DMS153 treated with DMSO at 0.1 percent for 48 hours (cell line): ENCODE data around the gene PPOX.

Source experiments
- DNase-seq: peaks from one replicate; lab custom pipeline; 2025; ENCODE audit not compliant: unreplicated experiment; lab: John Stamatoyannopoulos, UW

PPOX gene

DNA sequence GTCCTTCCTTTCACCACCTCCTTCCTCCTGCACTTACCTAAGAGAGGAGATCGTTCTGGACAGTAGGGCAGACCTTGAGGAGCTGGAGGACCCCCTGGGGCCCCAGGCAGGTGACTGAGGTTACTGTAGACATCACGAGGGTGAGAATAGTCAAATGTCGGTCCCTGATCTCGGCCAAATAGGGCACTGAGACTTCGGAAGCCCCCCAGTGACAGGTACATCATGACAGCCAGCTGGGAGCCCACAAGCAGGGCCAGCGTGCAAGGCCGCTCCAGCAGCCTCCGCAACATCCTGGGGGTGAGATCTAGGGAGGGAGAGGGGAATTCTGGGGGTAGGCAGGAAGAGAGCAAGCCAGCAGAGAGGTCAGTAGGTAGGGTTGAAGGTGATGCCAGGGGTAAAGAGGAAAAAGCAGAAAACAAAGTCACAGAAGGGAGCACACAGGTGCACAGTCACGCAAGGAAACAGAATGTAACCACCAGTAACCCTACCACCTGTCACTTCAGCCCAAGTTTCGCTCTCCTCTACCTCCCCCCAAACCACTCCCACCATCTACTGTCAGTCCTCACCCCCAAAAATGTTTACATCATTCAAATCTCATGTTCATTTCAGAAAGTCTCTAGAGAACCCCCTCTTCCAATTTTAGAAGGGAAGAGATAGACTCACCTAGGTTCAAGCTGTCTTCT, 9.7 kb downstream of the PPOX start:
- DNase-seq: no peak

DNA sequence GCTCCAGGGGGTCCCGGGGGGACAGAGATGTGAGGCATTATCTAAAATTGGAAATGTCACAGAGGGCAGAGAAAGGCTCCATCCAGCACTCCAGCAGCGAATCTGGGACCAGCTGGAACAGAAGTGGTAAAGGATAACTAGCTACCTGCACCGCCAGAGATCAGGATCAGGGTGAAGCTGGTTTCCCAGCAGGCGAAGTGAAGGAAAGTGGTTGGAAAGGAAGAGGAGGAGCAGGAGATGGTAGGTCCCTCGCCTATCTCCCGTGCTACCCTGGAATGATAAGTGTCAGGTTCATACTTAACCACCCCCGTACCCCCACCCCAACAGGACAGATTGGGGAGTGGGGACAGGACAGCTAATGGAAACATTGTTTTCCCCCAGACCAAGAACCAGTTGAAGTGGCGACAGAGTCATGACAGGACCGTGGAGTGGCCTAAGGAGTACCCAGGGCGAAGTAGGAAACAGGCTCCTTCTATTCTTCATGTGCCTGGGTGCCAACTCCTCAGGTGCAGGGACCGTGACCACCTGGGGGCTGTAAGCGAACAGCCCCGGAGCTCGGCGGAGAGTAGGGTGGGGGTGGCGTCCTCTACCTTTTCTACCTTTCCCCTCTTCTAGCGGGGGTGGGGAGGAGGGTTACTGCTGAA, 10.4 kb downstream of the PPOX start:
- DNase-seq: no peak

DNA sequence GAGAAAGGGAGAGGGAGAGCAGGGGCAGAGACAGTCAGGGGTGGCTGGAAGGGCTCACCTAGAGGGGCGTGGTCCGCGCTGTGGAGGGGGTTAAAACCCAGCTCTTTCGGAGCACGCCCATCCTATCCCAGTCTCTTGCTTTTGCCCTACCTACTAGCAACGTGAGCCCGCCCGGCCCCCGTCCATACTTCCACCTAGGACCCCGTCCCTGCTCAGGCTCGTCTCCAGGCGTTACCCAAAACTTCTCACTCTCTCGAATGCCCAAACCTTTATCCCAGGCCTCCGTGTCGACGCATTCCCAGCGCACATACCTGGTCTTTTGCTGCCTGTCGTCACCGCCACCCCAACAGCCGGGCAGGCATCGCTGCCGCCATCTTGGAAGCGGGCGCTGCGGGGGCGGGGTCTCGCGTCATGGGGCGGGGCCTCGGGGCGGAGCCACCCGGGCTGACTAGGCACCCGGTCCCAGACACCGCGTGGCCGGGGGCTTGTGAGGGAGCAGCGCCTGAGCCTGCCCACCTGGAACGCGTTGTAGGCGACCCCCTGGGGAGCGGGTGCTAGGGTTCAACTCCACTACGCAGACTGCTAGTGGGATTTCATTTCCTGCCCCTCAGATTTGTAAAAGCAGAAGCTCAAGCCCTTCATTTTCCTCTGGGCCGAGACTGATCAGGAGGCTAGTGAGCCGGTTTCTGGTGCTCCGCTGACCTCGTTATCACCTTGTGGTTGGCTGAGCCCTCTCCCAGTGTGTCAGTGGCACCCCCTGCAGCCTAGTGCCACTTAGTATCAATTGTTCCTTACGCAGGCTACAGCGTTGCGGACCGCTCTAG, 11.1 kb downstream of the PPOX start, which contains the start of gene B4GALT3:
B4GALT3 (minus strand) TSS at position 396 of the 824 bp plus-strand sequence. CDS start 1,447 bp downstream, outside the sequence.
- peak; percentile 97 for DNase-seq

DNA sequence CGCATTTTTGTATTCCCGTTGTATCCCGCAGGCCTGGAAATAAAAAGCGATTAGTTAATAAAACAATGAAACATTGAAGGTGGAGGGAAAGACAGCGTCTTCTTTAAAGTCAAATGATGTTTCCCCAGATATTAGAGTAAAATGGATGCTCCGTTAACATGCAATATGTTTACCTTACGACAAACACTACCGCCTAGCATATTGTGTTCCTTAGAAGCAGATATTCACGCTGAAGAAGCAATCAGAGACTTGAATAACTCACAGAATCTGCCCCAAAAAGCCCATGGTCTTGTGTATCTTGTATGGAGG, 11.7 kb downstream of the PPOX start:
- no peak for DNase-seq

DNA sequence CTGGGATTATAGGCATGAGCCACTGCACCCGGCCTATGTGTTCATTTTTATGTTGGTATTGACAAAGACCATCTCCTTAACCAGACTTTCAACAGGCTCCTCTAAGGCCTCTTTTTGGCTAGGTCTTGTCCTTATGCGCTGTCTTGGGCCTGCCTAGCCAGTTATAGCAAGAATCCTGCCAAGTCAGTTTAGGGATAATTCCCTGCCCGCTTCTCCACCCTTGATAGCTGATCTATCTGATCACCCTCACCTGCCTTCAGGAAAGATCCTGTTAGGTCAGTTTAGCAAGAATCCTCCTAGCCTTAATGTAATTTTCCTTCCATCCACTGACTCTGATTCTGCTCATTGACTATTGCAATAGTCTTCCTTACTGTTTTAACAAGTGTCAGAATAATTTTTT, 13.5 kb downstream of the PPOX start:
- no peak for DNase-seq

DNA sequence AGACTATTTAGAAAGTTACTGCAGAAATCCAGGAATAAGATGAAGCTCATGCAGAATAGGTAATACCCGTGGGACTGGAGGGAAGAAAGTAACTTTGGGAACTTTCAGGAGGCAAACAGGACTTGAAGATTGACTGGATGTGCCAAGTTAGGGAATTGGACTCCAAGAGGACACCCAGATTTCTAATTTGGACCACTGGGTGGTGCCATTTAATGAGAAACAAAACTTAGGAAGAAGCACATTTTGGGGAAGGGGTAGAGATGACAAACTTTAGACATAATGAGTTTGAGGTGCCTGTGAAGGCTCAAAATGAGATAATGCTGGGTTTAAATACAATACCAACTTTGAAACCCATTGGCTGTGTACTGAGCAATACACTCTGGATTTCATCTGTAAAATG, 14.4 kb downstream of the PPOX start:
- no peak for DNase-seq

DNA sequence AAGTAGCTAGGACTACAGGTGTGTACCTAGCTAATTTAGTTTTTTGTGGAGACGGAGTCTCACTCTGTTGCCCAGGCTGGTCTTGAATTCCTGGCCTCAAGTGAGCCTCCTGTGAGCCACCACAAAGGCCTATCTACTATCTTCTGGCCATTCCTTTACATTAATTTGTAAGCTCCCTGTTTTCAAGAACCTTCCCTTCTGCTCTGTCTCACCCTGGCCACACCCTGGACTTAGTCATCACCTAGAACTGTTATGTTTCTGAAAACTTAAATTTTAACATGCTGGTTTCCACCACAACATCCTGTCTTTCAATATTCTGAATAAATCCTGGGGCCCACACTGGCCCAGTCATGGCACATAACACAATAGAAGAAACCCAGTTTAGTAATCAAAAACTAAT, 16.0 kb downstream of the PPOX start:
- DNase-seq: no peak

DNA sequence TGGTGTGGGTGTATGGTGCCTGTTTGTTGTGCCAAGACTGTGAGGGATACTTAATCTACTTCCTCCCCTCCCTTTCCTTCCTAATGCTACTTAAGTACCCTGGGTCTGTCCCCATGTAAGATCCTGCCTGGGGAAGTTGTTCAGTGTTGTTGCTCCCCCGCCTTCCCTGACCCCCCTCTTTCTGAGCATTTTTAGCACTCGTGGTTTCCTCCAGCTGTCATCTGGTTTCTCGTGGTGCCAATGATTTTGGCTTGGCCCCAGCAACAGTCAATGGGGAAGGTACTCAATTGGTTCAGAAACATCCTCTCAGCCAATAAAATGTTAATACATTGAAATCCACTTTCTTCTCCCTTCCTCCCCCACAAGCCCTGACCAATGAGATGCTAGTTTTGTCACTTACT, 19.1 kb downstream of the PPOX start:
- no peak for DNase-seq

GRCh38 chr1:161185732-161186311, 19.6 kb downstream of the PPOX start:
- DNase-seq: no peak

DNA sequence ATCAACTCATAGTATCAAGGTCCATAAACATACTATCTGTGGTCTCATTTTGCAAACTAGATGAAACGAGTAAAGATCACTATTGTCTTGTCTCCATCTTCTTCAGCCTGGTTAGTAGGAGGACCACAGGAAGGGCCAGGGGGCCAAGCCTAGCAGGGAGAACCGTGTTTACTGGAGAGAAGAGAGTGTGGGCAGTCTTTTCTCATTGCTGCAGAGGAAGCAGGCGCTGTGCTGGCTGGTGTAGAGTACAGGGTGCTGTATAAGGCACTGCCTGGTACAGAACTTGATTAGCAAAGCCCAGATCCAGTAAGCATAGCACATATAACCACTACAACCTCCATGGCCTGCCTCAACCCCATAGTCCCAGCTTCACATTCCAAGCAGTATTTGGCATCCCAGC, 21.1 kb downstream of the PPOX start:
- DNase-seq: no peak

- no peak for DNase-seq
Measured at GRCh38 chr1:161188381-161188780, 22.2 kb downstream of the PPOX start.

DNA sequence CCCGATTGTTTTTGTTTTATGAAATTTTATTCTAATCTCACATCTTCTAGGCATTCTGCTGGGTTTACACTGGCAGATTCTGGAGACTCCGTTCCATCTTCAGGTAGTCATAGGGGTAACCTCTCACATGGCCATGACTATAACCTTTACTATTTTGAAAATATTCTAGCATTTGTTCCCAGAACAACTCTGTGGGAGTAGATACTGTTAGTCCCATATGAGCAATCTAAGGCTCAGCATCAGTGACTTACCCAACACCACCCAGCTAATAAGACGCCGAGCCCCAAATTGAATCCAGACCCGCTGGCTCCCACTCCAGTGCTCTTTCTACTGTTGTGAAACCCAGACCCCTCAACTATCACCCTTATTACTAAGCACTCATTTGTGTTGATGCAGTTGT, 22.8 kb downstream of the PPOX start:
- no peak for DNase-seq

- no peak for DNase-seq
Measured at GRCh38 chr1:161190962-161191521, 24.8 kb downstream of the PPOX start.

GRCh38 chr1:161191971-161192370, 25.7 kb downstream of the PPOX start:
- no peak for DNase-seq

- peak; percentile 81 for DNase-seq
Measured at GRCh38 chr1:161192476-161193465, 26.5 kb downstream of the PPOX start.

DNA sequence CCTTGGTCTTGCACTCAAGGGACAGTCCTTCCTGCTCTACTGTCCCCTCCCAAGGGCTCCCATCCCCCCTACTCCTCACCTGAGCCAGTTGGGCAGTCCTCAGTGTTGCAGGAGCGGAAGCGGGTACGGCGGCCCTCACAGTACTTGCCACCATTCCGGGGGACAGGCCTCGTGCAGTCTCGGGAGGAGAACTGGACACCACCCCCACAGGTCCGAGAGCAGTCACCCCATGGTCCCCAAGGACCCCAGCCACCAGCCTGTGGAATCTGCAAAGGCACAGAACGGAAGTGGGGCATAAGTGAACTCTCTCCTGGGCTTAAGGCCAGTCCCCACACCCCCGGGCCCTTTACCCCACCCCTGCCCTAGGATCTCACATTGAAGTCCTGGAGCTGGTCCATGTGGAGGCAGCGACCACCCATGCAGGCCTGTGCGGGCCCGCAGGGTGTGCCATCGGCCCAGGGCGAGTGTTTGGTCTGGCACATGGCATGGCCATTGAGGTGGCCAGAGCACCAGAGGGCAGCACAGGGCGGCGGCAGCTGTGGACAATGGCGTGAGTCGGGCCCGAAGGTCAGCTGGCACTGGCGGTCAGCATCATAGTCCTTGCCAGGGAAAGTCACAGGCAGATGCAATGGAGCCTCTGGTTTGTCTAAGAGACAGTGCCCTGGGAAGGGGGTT, 27.5 kb downstream of the PPOX start:
- no peak for DNase-seq

DNA sequence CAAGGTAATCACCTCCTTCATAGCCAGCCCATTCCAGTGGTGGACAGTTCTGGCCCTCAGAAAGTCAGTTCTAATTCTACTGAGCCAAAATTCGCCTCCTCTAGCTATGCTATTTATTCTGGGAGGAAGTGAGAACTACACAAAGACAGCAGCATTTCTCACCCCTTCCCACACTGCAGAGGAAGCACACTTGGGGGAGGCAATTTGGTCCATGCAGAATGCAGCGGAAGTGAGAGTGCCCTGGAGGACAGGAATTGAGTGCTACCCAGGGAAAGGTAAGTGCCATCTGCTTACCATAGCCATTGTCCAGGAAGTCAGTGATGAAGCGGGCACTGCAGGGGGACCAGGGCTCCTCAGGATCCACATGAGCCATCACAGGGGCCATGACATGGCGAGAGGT, 28.9 kb downstream of the PPOX start:
- DNase-seq: no peak

GRCh38 chr1:161196111-161196510, 29.9 kb downstream of the PPOX start:
- DNase-seq: no peak

GRCh38 chr1:161196521-161197451, 30.6 kb downstream of the PPOX start:
- DNase-seq: no peak
